Measurements from ENCODE around the gene ADCY4. TPM values are rescaled to one million over a fixed set of nuclear protein-coding genes. Genes with fewer than 3 reads are reported as not detected.

The ADCY4 gene
- total RNA-seq, 1 donor from 2014 or later = 16.7 TPM

DNA sequence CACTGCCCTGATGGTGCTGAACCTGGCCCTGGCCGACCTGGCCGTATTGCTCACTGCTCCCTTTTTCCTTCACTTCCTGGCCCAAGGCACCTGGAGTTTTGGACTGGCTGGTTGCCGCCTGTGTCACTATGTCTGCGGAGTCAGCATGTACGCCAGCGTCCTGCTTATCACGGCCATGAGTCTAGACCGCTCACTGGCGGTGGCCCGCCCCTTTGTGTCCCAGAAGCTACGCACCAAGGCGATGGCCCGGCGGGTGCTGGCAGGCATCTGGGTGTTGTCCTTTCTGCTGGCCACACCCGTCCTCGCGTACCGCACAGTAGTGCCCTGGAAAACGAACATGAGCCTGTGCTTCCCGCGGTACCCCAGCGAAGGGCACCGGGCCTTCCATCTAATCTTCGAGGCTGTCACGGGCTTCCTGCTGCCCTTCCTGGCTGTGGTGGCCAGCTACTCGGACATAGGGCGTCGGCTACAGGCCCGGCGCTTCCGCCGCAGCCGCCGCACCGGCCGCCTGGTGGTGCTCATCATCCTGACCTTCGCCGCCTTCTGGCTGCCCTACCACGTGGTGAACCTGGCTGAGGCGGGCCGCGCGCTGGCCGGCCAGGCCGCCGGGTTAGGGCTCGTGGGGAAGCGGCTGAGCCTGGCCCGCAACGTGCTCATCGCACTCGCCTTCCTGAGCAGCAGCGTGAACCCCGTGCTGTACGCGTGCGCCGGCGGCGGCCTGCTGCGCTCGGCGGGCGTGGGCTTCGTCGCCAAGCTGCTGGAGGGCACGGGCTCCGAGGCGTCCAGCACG lies 18.9 kb downstream of the ADCY4 start:
- DNase-seq = peak; percentile 20

DNA sequence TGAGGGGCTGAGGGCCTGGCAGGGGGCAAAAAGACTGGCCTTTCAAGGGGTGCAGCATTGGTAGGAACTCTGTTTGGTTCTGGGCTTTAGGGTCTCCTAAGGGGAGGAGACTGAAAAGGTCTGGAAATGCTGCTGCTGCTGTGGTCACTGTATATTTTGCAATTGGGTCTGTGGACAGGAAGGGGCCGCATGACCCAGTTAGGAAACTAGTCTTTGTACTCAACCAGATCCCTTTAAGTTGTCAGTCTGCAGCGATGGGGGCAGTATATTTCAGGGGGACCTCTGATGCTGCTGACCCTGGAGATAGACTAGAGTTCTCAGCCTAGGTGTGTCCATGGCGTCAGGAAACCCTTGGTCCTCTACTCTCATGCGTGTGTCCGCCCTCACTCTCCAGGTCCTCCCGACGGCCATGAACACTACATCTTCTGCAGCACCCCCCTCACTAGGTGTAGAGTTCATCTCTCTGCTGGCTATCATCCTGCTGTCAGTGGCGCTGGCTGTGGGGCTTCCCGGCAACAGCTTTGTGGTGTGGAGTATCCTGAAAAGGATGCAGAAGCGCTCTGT lies 19.5 kb downstream of the ADCY4 start:
- DNase-seq = no peak

GRCh38 chr14:24314377-24315193 lies 20.3 kb downstream of the ADCY4 start:
- DNase-seq = no peak

DNA sequence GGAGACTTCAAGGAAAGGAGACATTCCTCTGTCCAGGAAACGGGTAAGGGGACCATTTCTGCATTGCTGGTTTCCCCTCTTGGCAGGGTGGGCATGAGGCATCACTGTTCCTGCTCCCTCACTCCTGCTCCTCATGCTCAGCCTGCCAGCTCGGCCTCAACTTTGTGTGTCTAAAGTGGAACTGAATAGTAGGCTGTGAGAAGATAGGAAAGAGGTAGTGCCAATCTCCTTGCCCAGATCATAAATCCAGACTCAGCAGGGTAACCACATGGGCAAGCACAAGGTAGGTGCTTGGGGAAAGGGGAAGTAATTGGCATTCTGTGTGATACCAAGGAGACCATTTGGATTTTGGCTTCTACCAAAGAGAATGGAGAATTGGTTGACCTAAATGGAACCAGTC lies 21.0 kb downstream of the ADCY4 start:
- DNase-seq = no peak

DNA sequence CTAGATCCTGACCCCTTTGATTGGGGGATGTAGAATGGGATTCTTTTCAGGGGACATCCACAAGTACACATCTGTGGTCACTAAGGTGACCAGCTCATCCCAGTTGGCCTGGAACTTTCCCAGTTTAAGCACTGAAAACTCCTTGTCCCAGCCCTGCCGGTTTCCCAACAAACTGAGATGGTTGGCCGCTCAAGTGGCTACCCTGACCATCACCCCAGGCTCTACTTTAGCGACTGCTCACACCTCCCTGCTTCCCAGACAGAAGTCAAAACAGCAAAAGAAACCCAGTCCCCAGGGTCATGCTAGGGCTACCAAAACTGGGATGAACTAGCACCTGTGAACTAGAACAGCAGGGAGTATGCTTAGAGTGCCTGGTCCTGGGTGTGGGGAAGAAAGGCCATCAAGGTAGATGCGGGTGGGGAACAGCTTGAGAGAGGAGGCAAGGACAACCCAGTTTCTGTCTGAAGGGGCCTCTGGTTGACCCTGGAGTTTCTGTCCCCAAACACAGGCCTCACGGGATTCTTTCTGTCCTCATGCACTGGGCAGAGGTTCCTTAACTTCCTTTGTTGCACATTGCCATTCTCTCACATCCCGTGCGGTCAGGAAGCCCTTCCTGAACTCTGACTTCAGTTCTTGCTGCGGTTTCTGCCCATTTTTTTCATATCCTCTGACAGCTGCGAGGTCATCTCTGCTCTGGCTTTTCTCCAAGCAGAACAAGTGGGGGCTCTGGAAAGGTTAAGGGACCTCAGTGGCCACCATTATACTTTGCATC lies 21.9 kb downstream of the ADCY4 start:
- no peak for DNase-seq

- DNase-seq = no peak
Measured at GRCh38 chr14:24311837-24312615, 22.8 kb downstream of the ADCY4 start.

- DNase-seq = peak; percentile 82
Measured at GRCh38 chr14:24310646-24311604, 23.9 kb downstream of the ADCY4 start, which contains the start of gene LTB4R. TSS of gene LTB4R (plus strand) at chr14:24311502. CDS start at chr14:24315652, 4,150 bp downstream.

DNA sequence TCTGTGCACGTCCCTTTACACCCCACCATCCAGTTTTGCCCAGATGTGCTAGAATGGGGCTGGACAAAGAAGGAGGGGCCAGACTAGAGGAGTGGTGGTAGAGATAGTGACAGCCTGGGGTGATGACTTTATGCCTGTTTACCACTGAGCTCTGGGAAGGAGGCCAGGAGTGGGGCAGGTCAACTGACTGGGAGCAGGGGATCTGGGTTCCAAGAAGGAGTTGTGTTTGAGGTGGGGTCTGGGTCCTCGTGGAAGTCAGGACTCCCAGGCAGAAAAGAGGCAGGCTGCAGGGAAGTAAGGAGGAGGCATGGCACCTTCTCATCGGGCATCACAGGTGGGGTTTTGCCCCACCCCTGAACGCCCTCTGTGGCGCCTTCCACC lies 24.6 kb downstream of the ADCY4 start:
- DNase-seq = peak; percentile 21

DNA sequence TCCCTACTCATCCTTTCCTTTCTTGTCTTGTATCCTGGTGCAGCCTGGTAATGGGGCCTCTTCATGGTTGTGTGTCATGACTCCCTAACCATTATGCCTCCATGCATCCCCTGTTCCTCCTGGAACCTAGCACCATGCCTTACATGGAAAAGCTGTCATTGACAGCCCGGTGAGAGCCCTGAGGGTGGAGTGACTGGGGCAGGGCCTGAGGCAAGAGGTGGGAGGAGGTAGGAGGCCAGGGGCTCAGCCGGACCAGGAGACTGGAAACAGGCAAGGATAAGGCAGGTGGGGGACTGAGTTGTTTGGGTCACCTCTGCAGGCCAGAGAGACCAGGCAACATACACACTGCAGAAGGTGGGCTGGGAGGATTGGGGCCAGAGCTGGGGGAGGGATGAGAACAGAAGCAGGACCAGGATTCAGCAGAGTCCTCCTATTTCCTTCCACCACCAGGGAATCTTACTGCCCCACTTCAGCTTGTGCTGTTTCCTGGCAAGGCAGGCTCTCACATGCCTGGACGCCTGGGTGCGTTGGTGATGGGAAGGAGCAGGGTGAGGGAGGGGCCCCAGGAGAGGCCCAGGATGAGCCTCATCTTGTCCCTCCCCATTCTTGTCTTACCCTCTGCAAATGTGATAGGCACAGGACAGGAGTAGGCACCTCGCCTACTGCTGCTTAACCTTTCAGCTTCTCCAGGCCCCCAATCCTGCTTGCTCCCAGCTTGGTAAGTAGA lies 25.2 kb downstream of the ADCY4 start, which contains the start of gene LTB4R2:
TSS of gene LTB4R2 (plus strand) at position 603 of the 727 bp plus-strand sequence. CDS start 525 bp downstream, outside the sequence.
- peak; percentile 40 for DNase-seq

- no peak for DNase-seq
Measured at GRCh38 chr14:24308342-24309124, 26.3 kb downstream of the ADCY4 start.

- peak; percentile 80 for DNase-seq
Measured at GRCh38 chr14:24307575-24308341, 27.1 kb downstream of the ADCY4 start, which contains the start of gene CIDEB. TSS of gene CIDEB (minus strand) at chr14:24307977. CDS start at chr14:24307858, 119 bp downstream.

- DNase-seq = no peak
Measured at GRCh38 chr14:24307156-24307574, 27.7 kb downstream of the ADCY4 start.

GRCh38 chr14:24304019-24304387 lies 30.9 kb downstream of the ADCY4 start:
- DNase-seq = no peak

DNA sequence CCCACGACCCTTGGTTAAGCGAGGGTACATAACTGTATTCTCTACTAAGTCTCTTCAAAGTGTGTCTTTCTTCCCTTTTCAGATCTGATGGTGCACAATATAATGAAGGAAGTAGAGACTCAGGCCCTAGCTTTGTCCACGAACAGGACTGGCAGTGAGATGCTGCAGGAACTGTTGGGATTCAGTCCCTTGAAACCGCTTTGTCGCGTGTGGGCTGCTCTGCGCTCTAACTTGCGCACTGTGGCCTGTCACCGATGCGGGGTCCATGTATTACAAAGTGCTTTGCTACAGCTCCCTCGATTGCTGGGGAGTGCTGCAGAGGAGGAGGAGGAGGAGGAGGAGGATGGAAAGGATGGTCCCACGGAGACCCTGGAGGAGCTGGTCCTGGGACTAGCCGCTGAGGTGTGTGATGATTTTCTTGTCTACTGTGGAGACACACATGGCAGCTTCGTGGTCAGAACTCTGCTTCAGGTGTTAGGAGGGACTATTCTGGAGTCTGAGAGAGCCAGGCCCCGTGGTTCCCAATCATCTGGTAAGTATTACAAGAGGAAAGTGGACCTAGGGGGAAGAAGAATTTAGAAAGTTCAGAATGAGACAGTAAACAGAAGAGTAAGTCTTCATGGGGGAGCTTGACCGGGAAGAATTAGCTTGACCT lies 34.4 kb downstream of the ADCY4 start:
- DNase-seq = no peak

- peak; percentile 96 for DNase-seq
Measured at GRCh38 chr14:24299255-24300191, 35.3 kb downstream of the ADCY4 start, which contains the start of the genes DHRS1 and NOP9. TSS of gene DHRS1 (minus strand) at chr14:24299780. CDS start at chr14:24299106, 674 bp downstream. TSS of gene NOP9 (plus strand) at chr14:24299850. CDS start at chr14:24299955, 105 bp downstream.

DNA sequence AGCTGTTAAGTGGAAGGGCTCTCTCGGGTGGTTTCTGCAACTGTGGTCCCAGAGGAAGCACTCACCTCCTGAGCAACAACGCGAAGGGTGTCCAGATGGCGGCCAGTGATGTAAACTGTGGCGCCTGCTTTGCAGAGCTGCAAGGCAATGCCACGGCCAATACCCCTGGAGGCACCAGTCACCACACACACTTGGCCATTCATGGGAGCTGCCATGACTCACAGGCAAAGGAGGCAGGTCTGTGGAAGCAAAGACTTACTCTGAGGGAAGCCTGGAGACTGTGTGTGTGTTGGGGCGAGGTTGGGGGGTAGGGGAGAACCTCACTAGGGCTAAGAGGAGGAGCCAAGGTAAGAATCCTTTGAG lies 36.0 kb downstream of the ADCY4 start:
- DNase-seq = no peak
